ENCODE data around the gene RBM28.

Gene RBM28

DNA sequence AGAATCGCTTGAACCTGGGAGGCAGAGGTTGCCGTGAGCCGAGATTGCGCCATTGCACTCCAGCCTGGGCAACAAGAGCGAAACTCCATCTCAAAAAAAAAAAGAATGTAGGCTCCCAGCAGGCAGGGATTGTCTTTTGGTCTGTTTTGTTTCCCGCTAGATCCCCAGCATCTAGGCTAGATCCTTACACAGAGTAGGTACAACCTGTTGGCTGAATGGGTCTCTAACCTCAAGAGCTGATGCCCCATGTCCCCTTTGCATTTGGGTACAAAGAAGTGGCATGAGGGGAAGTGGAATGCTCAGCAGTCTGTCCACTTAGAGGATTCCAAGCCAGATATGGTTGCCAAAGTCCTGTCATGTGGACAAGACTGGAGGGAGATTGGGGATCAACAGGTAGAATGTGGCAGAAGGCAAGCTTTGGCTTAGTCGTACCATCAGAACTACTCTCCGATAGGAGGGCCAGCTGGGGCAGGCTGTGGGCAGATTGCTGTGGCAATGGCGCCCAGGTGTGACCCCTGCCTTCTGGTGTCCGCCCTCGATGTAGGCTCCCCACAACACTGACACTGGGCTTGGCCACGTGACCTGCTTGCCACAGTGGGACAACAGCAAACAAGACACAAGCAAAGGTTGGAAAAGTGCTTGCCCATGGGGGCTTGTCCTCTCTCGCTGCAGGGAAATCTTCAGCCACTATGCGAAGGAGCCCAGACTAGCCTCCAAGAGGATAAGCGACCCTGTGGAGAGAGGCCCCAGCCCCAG is 81.3 kb downstream of the RBM28 start:
- Histone ChIP-seq H3K36me3 (ENCODE audit: control insufficient read depth in 2 of 2, insufficient read depth in 2 of 2, low read length in 2 of 2) (no peaks in the 10 kb centered on the region), H3K27ac (ENCODE audit: low read length) (no peak overlapping the region), H3K9me3 (ENCODE audit: control insufficient read depth in 2 of 2, low read length in 2 of 2) (no peaks in the 10 kb centered on the region), H3K4me3 (ENCODE audit: low read length in 2 of 2) (no peak overlapping the region), H3K4me1 (ENCODE audit: control insufficient read depth, insufficient read depth, low read length) (peaks cover 10% of the 10 kb centered on the region), H3K27me3 (ENCODE audit: control insufficient read depth in 1 of 2, insufficient read depth in 2 of 2, low read length in 2 of 2) (peaks cover 0 to 7% of the 10 kb centered on the region in 2 donors), H3K9ac (ENCODE audit: low read length in 2 of 2) (no peak overlapping the region)

DNA sequence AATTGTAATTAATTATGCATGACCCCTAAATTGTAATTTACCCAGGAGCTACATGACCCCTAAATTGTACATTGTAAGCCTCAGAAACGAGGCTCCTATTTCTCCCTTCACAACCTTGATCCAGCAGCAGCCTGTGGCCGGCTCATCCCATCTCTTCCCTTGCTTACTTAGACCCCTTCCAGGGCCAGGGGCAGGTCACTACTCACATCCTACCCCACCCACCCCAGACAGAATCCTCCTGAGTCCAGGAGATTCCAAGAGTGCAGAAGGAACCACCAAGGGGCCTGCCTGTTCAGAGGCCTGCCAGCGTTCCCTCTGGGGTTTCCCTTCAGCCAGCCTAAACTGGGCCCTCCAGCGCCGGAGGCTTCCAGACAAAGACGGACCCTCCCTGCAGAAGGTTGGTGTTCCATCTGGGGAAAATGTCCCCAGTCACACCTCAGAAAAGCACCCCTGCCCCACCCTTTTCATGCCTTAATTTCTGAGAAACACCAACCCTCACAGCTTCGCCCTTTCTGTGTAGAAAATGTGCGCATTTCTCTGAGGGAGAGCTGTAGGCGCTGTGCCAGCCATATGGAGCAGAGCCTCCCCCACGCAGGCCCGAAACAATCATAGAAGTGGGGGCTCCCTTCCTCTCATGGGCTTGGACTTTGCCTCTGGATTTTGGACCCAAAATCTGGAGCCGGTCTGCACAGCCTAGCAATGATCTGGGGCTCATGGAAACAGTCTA is 83.5 kb downstream of the RBM28 start:
- no peaks in the 10 kb centered on the region for H3K9me3 ChIP-seq (ENCODE audit: control insufficient read depth in 2 of 2, low read length in 2 of 2)
- no peak overlapping the region for H3K9ac ChIP-seq (ENCODE audit: low read length in 2 of 2)
- H3K36me3 ChIP-seq (ENCODE audit: control insufficient read depth in 2 of 2, insufficient read depth in 2 of 2, low read length in 2 of 2): no peaks in the 10 kb centered on the region
- no peak overlapping the region for H3K4me3 ChIP-seq (ENCODE audit: low read length in 2 of 2)
- H3K27ac ChIP-seq (ENCODE audit: low read length): no peak overlapping the region
- no peaks in the 10 kb centered on the region for H3K4me1 ChIP-seq (ENCODE audit: control insufficient read depth, insufficient read depth, low read length)
- peaks cover 0 to 2% of the 10 kb centered on the region in 2 donors for H3K27me3 ChIP-seq (ENCODE audit: control insufficient read depth in 1 of 2, insufficient read depth in 2 of 2, low read length in 2 of 2)

DNA sequence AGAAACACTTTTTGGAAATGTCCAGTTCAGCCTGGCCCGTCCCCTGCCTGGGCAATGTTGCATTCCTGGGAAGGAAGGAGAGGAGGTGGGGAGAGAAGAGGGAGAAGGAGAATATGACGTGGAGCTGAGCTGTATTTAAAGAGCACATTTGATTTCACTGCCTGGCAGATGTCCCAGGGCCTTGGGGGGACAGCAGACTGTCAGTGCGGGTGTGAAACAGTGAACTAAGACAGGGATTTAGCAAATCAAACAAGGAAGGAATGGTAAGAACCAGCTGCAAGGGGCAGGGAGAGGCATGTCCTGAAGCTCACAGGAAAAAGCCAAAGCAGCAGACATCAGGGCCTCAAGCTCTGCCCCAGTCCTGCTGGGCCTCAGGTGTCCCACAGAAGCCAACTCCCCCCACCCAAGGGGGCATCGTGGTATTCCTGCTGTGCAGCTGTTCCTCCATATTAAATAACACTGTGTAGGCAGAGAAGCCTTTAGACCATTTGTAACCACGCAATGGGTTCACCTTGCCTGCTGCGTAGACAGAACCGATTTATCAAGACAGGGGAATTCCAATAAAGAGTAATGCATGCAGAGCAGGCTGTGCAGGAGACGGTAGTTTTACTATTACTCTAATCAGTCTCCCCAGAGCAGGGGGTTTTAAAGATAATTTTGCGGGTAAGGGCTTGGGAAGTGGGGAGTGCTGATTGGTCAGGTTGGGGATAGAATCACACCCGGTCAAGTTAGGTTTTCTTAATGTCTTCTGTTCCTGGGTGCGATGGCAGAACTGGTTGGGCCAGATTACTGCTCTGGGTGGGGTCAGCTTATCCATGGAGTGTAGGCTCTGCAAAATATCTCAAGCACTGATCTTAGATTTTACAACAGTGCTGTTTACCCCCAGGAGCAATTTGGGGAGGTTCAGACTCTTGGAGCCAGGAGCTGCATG is 84.3 kb downstream of the RBM28 start:
- Histone ChIP-seq H3K36me3 (ENCODE audit: control insufficient read depth in 2 of 2, insufficient read depth in 2 of 2, low read length in 2 of 2) (no peaks in the 10 kb centered on the region), H3K4me3 (ENCODE audit: low read length in 2 of 2) (no peak overlapping the region), H3K9me3 (ENCODE audit: control insufficient read depth in 2 of 2, low read length in 2 of 2) (no peaks in the 10 kb centered on the region), H3K4me1 (ENCODE audit: control insufficient read depth, insufficient read depth, low read length) (no peaks in the 10 kb centered on the region), H3K27ac (ENCODE audit: low read length) (no peak overlapping the region), H3K9ac (ENCODE audit: low read length in 2 of 2) (no peak overlapping the region), H3K27me3 (ENCODE audit: control insufficient read depth in 1 of 2, insufficient read depth in 2 of 2, low read length in 2 of 2) (no peaks in the 10 kb centered on the region)

DNA sequence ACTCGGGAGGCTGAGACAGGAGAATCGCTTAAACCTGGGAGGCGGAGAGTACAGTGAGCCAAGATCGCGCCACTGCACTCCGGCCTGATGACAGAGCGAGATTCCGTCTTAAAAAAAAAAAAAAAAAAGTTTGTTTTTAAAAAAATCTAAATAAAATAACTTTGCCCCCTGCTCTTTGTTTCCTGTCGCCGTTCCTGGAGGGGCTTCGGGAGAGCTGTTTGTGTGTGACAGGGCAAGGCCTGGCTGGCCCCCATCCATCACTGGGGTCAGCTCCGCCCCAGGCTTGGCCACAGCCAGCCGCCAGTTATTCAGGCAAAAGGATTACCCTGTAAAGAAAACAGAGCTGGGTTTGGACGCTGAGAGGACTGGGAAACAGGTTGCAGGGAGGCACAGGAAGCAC is 86.2 kb downstream of the RBM28 start:
- Histone ChIP-seq H3K9me3 (ENCODE audit: control insufficient read depth in 2 of 2, low read length in 2 of 2) (no peaks in the 10 kb centered on the region), H3K9ac (ENCODE audit: low read length in 2 of 2) (no peak overlapping the region), H3K36me3 (ENCODE audit: control insufficient read depth in 2 of 2, insufficient read depth in 2 of 2, low read length in 2 of 2) (no peaks in the 10 kb centered on the region), H3K4me1 (ENCODE audit: control insufficient read depth, insufficient read depth, low read length) (no peaks in the 10 kb centered on the region), H3K27me3 (ENCODE audit: control insufficient read depth in 1 of 2, insufficient read depth in 2 of 2, low read length in 2 of 2) (peaks cover 0 to 4% of the 10 kb centered on the region in 2 donors), H3K4me3 (ENCODE audit: low read length in 2 of 2) (no peak overlapping the region), H3K27ac (ENCODE audit: low read length) (no peak overlapping the region)

DNA sequence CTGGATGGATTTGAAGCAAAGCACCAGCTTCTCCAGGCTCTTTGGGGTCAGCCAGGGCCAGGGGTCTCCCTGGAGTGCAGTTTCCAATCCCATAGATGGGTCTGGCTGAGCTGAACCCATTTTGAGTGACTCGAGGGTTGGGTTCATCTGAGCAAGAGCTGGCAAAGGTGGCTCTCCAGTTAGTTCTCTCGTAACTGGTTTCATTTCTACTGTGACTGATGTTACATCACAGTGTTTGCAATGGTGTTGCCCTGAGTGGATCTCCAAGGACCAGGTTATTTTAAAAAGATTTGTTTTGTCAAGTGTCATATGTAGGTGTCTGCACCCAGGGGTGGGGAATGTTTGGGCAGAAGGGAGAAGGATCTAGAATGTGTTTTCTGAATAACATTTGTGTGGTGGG is 88.4 kb downstream of the RBM28 start:
- H3K9ac ChIP-seq (ENCODE audit: low read length in 2 of 2): no peak overlapping the region

DNA sequence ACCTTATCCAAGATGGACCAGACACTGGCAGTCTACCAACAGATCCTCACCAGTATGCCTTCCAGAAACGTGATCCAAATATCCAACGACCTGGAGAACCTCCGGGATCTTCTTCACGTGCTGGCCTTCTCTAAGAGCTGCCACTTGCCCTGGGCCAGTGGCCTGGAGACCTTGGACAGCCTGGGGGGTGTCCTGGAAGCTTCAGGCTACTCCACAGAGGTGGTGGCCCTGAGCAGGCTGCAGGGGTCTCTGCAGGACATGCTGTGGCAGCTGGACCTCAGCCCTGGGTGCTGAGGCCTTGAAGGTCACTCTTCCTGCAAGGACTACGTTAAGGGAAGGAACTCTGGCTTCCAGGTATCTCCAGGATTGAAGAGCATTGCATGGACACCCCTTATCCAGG is 89.2 kb downstream of the RBM28 start:
- Histone ChIP-seq H3K9ac (ENCODE audit: low read length in 2 of 2) (no peak overlapping the region), H3K9me3 (ENCODE audit: control insufficient read depth in 2 of 2, low read length in 2 of 2) (no peaks in the 10 kb centered on the region), H3K36me3 (ENCODE audit: control insufficient read depth in 2 of 2, insufficient read depth in 2 of 2, low read length in 2 of 2) (no peaks in the 10 kb centered on the region), H3K4me3 (ENCODE audit: low read length in 2 of 2) (no peak overlapping the region), H3K4me1 (ENCODE audit: control insufficient read depth, insufficient read depth, low read length) (no peaks in the 10 kb centered on the region), H3K27me3 (ENCODE audit: control insufficient read depth in 1 of 2, insufficient read depth in 2 of 2, low read length in 2 of 2) (peaks cover 4 to 9% of the 10 kb centered on the region in 2 donors), H3K27ac (ENCODE audit: low read length) (no peak overlapping the region)

More for the DNA sequence above, 88.4 kb downstream of the RBM28 start:
- H3K27ac ChIP-seq (ENCODE audit: low read length): no peak overlapping the region
- H3K4me1 ChIP-seq (ENCODE audit: control insufficient read depth, insufficient read depth, low read length): no peaks in the 10 kb centered on the region
- H3K4me3 ChIP-seq (ENCODE audit: low read length in 2 of 2): no peak overlapping the region
- no peaks in the 10 kb centered on the region for H3K36me3 ChIP-seq (ENCODE audit: control insufficient read depth in 2 of 2, insufficient read depth in 2 of 2, low read length in 2 of 2)
- H3K27me3 ChIP-seq (ENCODE audit: control insufficient read depth in 1 of 2, insufficient read depth in 2 of 2, low read length in 2 of 2): peaks cover 4 to 7% of the 10 kb centered on the region in 2 donors
- H3K9me3 ChIP-seq (ENCODE audit: control insufficient read depth in 2 of 2, low read length in 2 of 2): no peaks in the 10 kb centered on the region

DNA sequence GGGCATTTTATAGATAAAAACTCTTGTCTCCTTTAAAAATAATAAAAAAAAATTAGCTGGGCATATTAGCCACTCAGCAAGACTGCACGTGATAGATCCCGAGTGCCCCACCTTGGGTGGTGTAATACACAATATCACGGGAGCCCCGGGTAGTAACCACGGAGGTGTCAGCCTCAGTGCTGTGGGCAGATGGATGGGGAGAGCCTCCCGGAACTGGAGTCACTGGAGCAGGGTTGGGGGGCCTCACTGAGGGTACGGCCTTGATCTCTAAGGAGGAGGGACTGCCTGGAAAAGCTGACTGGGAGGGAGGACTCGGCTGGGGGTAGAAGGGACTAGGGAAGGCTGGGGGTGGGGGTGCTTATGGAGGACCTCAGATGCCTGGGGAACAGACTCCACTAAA is 90.0 kb downstream of the RBM28 start:
- Histone ChIP-seq H3K9me3 (ENCODE audit: control insufficient read depth in 2 of 2, low read length in 2 of 2) (no peaks in the 10 kb centered on the region), H3K4me3 (ENCODE audit: low read length in 2 of 2) (no peak overlapping the region), H3K9ac (ENCODE audit: low read length in 2 of 2) (no peak overlapping the region), H3K4me1 (ENCODE audit: control insufficient read depth, insufficient read depth, low read length) (no peaks in the 10 kb centered on the region), H3K27ac (ENCODE audit: low read length) (no peak overlapping the region), H3K27me3 (ENCODE audit: control insufficient read depth in 1 of 2, insufficient read depth in 2 of 2, low read length in 2 of 2) (peaks cover 4 to 9% of the 10 kb centered on the region in 2 donors), H3K36me3 (ENCODE audit: control insufficient read depth in 2 of 2, insufficient read depth in 2 of 2, low read length in 2 of 2) (no peaks in the 10 kb centered on the region)

DNA sequence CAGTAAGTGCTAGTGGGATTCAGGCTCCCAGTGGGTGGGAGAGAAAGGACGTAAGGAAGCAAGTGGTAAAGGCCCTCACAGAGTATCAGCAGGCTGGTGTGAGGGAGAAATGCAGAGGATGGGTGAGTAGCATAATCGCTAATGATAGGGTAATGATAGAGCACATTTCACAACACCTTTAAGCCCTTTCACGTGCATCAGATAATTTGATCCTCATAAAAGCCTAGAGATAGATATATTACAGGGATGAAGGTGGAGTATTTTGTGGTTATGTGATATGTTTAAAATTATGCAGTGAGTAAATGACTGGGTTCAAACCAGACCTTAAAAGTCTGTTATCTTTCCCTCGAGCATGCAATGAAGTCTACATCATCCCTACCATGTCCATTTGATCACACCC is 92.4 kb downstream of the RBM28 start:
- H3K27me3 ChIP-seq (ENCODE audit: control insufficient read depth in 1 of 2, insufficient read depth in 2 of 2, low read length in 2 of 2): peaks cover 4 to 11% of the 10 kb centered on the region in 2 donors
- no peak overlapping the region for H3K27ac ChIP-seq (ENCODE audit: low read length)
- H3K9me3 ChIP-seq (ENCODE audit: control insufficient read depth in 2 of 2, low read length in 2 of 2): no peaks in the 10 kb centered on the region
- no peaks in the 10 kb centered on the region for H3K36me3 ChIP-seq (ENCODE audit: control insufficient read depth in 2 of 2, insufficient read depth in 2 of 2, low read length in 2 of 2)
- no peak overlapping the region for H3K9ac ChIP-seq (ENCODE audit: low read length in 2 of 2)
- H3K4me1 ChIP-seq (ENCODE audit: control insufficient read depth, insufficient read depth, low read length): no peaks in the 10 kb centered on the region
- no peak overlapping the region for H3K4me3 ChIP-seq (ENCODE audit: low read length in 2 of 2)
